HG03097 (cell line): ENCODE results near the gene RNF113A.
"Not testable (repeated sequence)": the region's sequence is repeated elsewhere in the genome, so short reads cannot be mapped to it uniquely, and the experiment has no call there.

Experiments
- ATAC-seq: cut with Tn5 transposase; IDR thresholded peaks from one replicate; pipeline ENCODE4 v1.9.1; 2021; ENCODE audit not compliant: unreplicated experiment, low FRiP score

The RNF113A gene

DNA sequence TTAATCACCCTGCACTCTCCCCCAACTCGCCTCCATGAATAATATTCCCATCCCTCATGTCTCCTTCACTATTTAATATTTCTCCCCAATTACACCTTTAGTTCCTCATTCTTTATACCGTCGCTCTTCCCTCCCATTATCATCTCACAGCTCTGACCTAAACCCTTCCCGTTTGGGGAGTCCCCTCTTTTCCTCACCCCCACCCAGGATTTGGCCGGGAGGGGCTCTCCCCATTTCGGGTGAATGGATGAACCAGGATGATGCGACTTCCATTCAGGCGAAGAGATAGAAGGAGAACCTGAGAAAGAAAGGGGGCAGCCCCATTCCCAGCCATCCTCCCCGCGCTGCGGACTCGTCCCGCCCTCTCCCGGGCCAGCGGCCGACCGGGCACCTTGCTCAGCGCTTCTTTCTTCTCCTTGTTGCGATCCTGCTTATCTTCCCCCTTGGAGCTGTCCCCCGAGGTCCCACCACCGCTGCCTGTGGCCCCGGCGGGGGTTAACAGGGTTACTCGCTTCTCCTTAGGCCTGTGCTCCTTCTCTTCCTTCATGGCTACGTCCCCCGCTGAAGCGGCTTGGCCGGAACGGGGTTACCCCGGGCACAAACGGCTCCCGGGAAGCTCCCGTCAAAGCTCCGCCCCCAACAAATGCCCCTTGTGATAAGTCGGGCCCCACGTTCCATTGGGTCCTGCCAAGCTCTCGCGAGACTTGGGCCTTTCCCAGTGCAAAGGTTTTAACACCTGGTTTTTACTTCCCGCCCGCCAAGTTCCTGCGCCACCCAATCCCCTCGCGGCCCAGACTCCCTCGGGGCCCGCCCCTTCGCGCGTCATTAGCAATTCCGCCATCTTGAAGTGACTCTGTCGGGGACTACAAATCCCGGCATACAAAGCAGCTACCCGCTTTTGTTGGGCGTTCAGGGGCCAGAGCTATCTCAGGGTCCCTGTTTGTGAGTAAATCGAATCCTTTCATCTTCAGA, 18.9 kb downstream of the RNF113A start, which contains the start of gene UPF3B:
Gene UPF3B (minus strand): TSS at position 582 of the 972 bp plus-strand sequence. CDS start 35 bp downstream, at position 547.
- ATAC-seq, result peak; percentile 92

DNA sequence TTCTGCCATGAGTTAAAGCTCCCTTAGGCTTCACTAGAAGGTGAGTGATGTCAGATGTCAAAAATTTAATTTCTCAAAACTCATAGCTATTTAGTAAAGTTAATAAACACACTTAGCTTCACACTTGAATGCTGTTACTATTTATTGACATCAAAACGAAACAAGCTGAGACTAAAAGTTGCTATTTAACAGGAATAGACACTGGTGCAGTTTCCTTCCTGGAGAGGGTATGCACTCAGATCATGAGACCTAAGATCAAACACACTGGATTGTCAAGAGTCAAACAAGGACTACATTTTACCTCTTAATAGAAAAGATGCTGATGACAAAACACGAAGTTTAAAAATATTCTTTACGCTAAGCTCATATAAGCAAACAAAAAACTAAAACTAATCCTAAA, 37.6 kb downstream of the RNF113A start:
- ATAC-seq, result no peak

DNA sequence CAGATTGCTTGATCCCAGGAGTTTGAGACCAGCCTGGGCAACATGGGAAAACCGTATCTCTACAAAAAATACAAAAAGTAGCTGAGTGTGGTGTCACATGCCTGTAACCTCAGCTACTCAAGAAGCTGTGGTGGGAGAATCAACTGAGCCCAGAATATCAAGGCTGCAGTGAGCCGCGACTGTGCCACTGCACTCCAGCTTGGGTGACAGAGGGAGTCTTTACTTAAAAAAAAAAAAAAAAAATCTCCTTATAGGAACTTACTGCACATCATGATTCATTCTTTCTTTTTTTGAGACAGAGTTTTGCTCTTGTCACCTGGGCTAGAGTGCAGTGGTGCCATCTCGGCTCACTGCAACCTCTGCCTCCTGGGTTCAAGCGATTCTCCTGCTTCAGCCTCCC, 43.1 kb downstream of the RNF113A start:
- no peak for ATAC-seq

DNA sequence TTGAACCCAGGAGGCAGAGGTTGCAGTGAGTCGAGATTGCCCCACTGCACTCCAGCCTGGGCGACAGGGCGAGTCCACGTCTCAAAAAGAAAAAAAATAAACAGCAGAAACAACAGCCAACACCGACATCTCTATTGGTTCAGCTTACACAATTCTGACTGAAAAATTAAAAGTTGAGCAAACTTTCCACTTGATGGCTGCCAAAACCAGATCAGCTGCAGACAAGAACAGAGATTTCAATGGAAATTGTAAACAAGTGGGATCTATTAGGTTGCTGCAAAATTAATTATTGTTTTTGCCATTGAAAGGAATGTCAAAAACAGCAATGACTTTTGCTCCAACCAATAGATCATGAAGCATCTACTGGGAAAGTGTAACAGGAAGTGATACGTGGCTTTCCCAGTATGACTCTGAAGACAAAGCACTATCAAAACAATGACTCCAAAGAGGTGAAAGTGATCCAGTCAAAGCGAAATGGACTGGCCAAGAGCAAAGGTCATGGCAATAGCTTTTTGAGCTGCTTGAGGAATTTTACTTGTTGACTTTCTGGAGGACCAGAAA, 45.1 kb downstream of the RNF113A start:
- ATAC-seq, result no peak

DNA sequence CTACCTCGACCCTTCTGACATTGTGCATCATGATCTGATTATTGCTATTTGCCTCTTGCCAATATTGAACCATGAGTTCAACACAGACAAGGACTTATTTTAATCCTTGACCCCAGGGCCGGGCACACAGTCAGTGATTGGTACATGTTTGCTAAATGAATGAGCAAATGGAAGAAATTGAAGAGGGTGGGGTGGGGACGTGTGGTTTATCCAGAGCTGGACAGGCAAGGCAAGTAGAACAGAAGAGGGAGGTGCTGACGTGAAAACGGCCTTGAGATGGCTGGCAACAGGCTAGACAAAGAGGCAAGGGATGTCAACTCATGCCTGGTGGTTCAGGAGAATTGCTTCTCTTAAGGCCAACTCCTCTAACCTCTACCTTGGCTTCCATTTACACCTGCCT, 47.3 kb downstream of the RNF113A start:
- not testable (repeated sequence) for ATAC-seq

DNA sequence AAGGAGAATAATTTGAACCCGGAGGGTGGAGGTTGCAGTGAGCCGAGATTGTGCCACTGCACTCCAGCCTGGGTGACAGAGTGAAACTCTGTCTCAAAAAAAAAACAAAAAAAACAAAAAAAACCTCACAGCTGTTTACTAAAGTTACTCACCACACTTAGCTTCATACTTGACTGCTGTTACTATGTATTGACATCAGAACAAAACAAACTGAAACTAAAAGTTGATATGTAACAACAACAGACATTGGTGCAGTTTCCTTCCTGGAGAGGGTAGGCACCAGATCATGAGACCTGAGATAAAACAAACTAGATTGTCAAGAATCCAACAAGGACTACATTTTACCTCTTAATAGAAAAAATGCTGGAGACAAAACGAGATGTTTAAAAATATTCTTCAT, 49.8 kb downstream of the RNF113A start:
- ATAC-seq, result peak; percentile 95
